ENCODE data around the gene CDC27. TPM values are rescaled to one million over a fixed set of nuclear protein-coding genes. Genes with fewer than 3 reads are reported as not detected.
A peak's percentile ranks its signal among the peaks of the same experiment; 100 is the strongest.

Gene CDC27, protein sequence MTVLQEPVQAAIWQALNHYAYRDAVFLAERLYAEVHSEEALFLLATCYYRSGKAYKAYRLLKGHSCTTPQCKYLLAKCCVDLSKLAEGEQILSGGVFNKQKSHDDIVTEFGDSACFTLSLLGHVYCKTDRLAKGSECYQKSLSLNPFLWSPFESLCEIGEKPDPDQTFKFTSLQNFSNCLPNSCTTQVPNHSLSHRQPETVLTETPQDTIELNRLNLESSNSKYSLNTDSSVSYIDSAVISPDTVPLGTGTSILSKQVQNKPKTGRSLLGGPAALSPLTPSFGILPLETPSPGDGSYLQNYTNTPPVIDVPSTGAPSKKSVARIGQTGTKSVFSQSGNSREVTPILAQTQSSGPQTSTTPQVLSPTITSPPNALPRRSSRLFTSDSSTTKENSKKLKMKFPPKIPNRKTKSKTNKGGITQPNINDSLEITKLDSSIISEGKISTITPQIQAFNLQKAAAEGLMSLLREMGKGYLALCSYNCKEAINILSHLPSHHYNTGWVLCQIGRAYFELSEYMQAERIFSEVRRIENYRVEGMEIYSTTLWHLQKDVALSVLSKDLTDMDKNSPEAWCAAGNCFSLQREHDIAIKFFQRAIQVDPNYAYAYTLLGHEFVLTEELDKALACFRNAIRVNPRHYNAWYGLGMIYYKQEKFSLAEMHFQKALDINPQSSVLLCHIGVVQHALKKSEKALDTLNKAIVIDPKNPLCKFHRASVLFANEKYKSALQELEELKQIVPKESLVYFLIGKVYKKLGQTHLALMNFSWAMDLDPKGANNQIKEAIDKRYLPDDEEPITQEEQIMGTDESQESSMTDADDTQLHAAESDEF
- 112 TPM for total RNA-seq

DNA sequence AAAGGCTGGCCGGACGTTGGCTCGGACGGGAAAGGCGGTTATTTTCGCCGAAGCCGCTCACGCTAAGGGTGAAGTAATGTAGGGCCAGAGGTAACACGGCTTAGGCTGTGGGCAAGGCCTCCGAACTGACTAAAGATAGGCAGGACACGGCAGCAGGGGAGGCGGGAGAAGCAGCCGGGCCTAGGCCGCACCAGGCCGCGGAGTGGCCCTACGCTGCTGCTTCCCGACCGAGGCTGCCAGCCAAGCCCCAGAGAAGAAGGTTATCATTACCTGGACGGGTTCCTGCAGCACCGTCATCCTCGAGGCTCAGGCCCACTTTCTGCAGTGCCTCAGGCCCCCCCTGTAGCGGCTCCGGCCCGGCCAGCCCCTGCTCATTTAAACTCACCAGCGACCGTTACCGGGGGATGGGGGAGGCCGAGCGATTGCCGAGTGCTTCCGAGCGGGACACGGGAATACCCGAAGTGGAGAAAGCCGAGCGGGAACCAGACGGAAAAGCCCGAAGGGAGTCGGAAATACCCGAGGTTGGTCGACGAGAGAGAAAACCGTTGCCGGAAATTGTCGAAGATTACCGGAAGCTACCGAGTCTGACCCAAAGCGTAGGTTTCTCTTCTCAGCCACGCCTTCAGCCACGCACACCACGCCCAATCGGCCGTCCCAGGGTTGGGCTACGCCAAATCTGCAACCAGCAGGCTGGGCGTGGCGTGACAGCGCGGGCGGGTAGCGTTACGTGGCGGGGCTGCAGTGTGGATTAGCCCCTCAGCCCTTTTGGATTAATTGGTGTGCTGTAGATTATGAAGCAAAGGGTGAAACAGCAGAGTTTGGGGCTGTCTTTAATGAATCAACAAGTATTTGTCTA lies at the start of gene CDC27:
TSS of gene CDC27 (minus strand) at position 420 of the 856 bp plus-strand sequence. CDS start at position 297, 123 bp downstream.
- H3K36me3 ChIP-seq: no peaks in the 10 kb centered on the region
- TF ChIP-seq, protein P1, sequence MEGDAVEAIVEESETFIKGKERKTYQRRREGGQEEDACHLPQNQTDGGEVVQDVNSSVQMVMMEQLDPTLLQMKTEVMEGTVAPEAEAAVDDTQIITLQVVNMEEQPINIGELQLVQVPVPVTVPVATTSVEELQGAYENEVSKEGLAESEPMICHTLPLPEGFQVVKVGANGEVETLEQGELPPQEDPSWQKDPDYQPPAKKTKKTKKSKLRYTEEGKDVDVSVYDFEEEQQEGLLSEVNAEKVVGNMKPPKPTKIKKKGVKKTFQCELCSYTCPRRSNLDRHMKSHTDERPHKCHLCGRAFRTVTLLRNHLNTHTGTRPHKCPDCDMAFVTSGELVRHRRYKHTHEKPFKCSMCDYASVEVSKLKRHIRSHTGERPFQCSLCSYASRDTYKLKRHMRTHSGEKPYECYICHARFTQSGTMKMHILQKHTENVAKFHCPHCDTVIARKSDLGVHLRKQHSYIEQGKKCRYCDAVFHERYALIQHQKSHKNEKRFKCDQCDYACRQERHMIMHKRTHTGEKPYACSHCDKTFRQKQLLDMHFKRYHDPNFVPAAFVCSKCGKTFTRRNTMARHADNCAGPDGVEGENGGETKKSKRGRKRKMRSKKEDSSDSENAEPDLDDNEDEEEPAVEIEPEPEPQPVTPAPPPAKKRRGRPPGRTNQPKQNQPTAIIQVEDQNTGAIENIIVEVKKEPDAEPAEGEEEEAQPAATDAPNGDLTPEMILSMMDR (IDR thresholded peaks at IDR 0.05): no peak
- DNase-seq (ENCODE audit: low spot score in 2 of 2): peak; percentile 95 to 100
- intact Hi-C loops (cut with DNase I): loop anchor here (1.0 kb wide), 1 partner anchor 36 kb away; no protein-coding TSS in a partner anchor
- peak within 1 kb of the TSS; percentile 92 to 96 for H3K4me3 ChIP-seq
- peak within 1 kb of the TSS; percentile 95 for H3K27ac ChIP-seq
- H3K27me3 ChIP-seq: no peaks in the 10 kb centered on the region
- no peaks in the 10 kb centered on the region for H3K9me3 ChIP-seq
- H3K4me1 ChIP-seq: peaks cover 10 to 13% of the 10 kb centered on the region in 2 donors

DNA sequence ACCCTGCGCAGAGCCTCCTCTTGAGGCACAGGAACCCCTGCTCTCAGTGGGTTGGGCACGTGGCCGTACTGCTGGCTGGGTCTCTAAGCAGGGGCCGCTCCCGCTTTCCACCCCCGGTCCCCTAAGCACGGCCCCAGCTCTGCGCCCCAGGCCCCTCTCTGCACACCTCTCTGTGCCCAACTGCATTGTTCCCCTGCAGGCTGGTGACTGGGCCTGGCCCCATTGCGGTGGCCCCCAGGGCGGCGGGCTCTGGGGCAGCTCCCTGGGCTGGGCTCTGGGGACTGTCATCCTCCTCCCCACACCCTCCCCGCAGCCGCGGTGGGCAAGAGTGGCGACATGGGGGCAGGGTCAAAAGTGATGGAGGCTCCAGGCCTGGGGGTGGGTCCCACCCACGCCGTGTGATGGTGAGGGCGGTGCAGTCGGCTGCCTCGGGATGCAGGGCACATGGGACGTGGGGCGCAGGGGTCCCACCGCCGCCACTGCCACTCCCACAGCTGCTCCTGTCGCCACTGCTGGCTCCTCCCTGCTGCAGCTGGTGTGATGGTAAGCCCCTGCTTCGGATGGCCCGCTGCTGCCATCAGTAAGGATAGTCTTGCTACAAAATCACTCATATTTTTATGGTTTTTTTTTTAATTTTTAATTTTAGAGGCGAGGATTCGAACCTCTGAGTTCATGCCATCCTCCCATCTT lies 49.4 kb upstream of the CDC27 start:
- intact Hi-C loops (cut with DNase I): loop anchor here (2.0 kb wide), 1 partner anchor 14 kb away; the partner anchor contains the start of gene ITGB3

DNA sequence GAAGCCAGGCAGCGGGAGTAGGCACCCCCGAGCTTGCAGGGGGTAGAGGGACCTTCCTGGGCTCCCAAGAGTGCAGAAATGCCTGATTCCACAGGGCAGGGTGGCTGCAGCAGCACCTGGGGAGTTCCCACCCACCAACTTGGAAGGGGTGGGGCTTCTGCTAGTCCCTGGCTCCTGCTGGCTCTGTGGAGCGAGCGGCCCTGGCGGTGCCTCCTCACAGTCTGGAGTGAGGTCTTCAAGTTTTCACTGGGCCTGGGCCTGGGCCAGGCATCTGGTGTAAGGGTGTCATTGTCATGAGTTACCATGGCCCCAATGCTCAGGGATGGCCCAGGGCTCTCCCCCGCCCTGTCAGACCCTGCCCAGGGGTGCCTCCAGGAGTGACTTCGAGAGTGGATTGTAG lies 48.7 kb upstream of the CDC27 start:
- Histone ChIP-seq H3K27me3 (no peaks in the 10 kb centered on the region), H3K9me3 (no peaks in the 10 kb centered on the region), H3K4me1 (peaks cover 0 to 19% of the 10 kb centered on the region in 2 donors), H3K27ac (peak overlapping the region; percentile 95), H3K4me3 (no peak overlapping the region), H3K36me3 (no peaks in the 10 kb centered on the region)
- DNase-seq (ENCODE audit: low spot score in 2 of 2): no peak
- intact Hi-C loops (cut with DNase I): loop anchor here (2.0 kb wide), 1 partner anchor 15 kb away; the partner anchor contains the start of gene ITGB3
- TF ChIP-seq, protein P1 (IDR thresholded peaks at IDR 0.05): no peak

More for the DNA sequence above, 49.4 kb upstream of the CDC27 start:
- Histone ChIP-seq H3K27ac (peak overlapping the region; percentile 95), H3K4me1 (peaks cover 0 to 19% of the 10 kb centered on the region in 2 donors), H3K4me3 (no peak overlapping the region), H3K36me3 (no peaks in the 10 kb centered on the region), H3K9me3 (no peaks in the 10 kb centered on the region), H3K27me3 (no peaks in the 10 kb centered on the region)
- no peak for DNase-seq (ENCODE audit: low spot score in 2 of 2)
- TF ChIP-seq, protein P1 (IDR thresholded peaks at IDR 0.05): no peak

DNA sequence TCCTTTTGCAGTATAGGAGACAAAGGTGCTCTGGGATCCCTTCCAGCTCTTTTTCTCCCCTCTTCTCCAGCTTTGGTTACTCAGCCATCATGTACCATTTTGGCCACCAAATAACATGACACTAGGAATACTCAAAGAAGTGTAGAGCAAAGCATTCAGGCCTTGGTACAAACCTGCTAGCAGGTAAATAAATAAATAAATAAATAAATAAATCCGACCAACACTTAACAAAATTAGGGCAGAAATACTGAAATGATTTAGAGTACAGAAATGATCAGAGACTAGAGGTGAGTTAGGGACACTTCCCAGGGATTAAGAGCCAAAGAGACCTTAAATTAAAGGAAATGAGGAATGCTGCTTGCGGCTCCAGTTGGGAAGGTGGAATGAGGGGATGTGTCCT lies 46.8 kb upstream of the CDC27 start:
- DNase-seq (ENCODE audit: low spot score in 2 of 2): no peak
- H3K36me3 ChIP-seq: no peaks in the 10 kb centered on the region
- TF ChIP-seq, protein P1 (IDR thresholded peaks at IDR 0.05): no peak
- intact Hi-C loops (cut with DNase I): no loop called here
- peaks cover 0 to 19% of the 10 kb centered on the region in 2 donors for H3K4me1 ChIP-seq
- no peaks in the 10 kb centered on the region for H3K9me3 ChIP-seq
- H3K27ac ChIP-seq: peak overlapping the region in 1 of 2 donors; percentile 3
- no peaks in the 10 kb centered on the region for H3K27me3 ChIP-seq
- no peak overlapping the region for H3K4me3 ChIP-seq
